ENCODE results near the gene GOLT1A.

GOLT1A gene

DNA sequence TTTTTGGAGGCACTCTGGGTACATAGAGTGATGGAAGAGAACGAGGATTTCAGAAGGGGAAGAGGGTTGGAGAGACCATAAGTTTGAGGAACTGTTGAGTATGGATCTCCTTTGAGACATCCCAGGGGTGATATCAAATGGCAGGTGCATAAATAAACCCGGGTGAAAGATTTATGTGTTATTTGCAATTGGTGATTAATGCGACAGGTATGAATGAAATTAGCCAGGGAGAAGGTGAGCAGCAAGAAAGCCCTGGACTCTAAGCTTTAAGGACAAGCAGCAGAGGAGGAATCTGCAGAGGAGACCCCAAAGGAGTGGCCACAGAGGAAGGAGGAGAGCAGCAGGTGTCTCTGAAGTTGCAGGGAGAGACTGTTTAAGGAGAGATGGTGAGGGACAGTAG is 38.8 kb downstream of the GOLT1A start:
- no peak for DNase-seq (ENCODE audit: low spot score)
- no peak for TF ChIP-seq CTCF (IDR thresholded peaks at IDR 0.05; ENCODE audit: extremely low read depth, missing control alignments)

DNA sequence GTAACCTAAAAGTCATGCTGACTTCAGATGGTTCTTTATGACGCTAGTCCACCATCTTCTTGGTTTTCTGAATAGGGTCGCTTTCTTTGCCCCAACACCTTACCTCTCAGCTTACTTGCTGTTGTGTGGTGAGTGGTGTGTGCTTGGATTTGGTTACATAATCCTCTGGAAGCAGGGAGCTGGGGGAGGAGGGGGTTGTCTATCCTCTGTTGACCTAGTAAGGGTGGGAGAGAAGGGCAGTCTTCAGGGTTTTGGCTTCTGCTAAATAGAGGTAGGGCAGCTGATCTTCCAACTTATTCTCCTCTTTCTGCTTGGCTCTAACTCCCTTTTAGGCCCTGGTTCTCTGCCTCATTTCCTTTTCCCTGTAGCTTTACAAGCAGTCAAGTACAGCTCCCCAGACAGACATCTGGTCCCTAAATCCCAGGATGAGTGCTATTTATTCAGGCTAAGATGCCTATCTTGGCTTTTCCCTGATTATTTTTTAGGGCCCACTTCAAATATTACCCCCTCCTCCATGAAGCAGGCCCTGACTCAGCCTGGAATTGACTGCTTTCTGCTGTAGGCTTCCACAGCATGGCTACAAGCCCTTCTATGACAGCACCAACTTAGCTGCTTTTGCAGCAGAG is 41.3 kb downstream of the GOLT1A start:
- no peak for TF ChIP-seq CTCF (IDR thresholded peaks at IDR 0.05; ENCODE audit: extremely low read depth, missing control alignments)
- no peak for DNase-seq (ENCODE audit: low spot score)

GRCh38 chr1:204171751-204172178 is 42.0 kb downstream of the GOLT1A start:
- DNase-seq (ENCODE audit: low spot score): no peak
- TF ChIP-seq CTCF (IDR thresholded peaks at IDR 0.05; ENCODE audit: extremely low read depth, missing control alignments): no peak

GRCh38 chr1:204170494-204171155 is 43.2 kb downstream of the GOLT1A start:
- TF ChIP-seq CTCF (IDR thresholded peaks at IDR 0.05; ENCODE audit: extremely low read depth, missing control alignments): no peak
- DNase-seq (ENCODE audit: low spot score): no peak

DNA sequence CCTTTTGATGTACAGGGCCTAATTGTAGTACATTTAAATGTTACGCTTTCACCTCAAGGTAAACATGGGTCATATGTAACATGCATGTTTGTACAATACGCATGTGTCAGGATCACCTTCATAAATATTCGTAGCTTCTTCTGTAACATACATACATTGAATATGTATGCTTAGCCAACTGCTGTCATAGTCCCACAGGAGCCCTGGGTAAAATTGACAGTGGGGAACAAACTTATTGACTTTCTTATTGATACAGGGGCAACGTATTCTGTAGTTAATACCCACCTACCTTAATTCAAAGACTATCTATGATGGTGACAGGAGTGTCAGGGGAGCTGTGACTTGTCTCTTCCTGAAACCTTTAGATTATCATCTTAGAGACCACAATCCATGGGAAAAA is 43.9 kb downstream of the GOLT1A start:
- no peak for DNase-seq (ENCODE audit: low spot score)
- no peak for TF ChIP-seq CTCF (IDR thresholded peaks at IDR 0.05; ENCODE audit: extremely low read depth, missing control alignments)

GRCh38 chr1:204167730-204168129 is 46.1 kb downstream of the GOLT1A start:
- DNase-seq (ENCODE audit: low spot score): no peak
- no peak for TF ChIP-seq CTCF (IDR thresholded peaks at IDR 0.05; ENCODE audit: extremely low read depth, missing control alignments)

GRCh38 chr1:204166219-204166618 is 47.6 kb downstream of the GOLT1A start, which contains the start of gene REN:
TSS of gene REN (minus strand) at chr1:204166337. CDS start at chr1:204166293, 44 bp downstream.
- DNase-seq (ENCODE audit: low spot score): no peak
- TF ChIP-seq CTCF (IDR thresholded peaks at IDR 0.05; ENCODE audit: extremely low read depth, missing control alignments): no peak

All from GM20000 (cell line).